ENCODE results near the gene ZNF491.

DNA sequence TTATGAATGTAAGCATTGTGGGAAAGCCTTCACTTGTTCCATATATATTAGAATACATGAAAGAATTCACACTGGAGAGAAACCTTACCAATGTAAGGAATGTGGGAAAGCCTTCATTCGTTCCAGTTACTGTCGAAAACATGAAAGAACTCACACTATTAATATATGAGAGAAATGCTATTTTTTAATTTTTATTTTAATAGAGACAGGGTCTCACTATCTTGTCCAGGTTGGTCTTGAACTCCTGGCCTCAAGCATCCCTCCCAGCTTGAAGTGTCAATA is 8.7 kb downstream of the ZNF491 start:
- TF ChIP-seq, protein P1, sequence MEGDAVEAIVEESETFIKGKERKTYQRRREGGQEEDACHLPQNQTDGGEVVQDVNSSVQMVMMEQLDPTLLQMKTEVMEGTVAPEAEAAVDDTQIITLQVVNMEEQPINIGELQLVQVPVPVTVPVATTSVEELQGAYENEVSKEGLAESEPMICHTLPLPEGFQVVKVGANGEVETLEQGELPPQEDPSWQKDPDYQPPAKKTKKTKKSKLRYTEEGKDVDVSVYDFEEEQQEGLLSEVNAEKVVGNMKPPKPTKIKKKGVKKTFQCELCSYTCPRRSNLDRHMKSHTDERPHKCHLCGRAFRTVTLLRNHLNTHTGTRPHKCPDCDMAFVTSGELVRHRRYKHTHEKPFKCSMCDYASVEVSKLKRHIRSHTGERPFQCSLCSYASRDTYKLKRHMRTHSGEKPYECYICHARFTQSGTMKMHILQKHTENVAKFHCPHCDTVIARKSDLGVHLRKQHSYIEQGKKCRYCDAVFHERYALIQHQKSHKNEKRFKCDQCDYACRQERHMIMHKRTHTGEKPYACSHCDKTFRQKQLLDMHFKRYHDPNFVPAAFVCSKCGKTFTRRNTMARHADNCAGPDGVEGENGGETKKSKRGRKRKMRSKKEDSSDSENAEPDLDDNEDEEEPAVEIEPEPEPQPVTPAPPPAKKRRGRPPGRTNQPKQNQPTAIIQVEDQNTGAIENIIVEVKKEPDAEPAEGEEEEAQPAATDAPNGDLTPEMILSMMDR (optimal IDR thresholded peaks at IDR 0.05 in 1 of 3, IDR thresholded peaks at IDR 0.05 in 1 of 3, conservative IDR thresholded peaks at IDR 0.05 in 1 of 3; ENCODE audit: extremely low read depth in 1 of 3, insufficient read depth in 2 of 3, low read length in 3 of 3), result no peak
- TF ChIP-seq EZH2 (IDR thresholded peaks at IDR 0.05; ENCODE audit: low read length), result no peak
